OCI-LY3 (cell line): Measurements from ENCODE around the gene TM9SF4.

Experiments
- H2AFZ ChIP-seq: fragments of 200-600, 300-600 bp; shearing (Covaris generic); 2 replicates; pipeline ENCODE4 v1.6.0; 2014; ENCODE audit warnings: antibody characterized with exemption, low read depth, low read length
- H3K27ac ChIP-seq: fragments of 200-600, 300-600 bp; sonication (generic); 2 replicates; pipeline ENCODE4 v1.5.1; 2014; ENCODE audit warnings: mild to moderate bottlenecking, low read length, moderate library complexity, mixed read lengths
- H3K27me3 ChIP-seq: fragments of 200-600, 300-600 bp; sonication (generic); 2 replicates; pipeline ENCODE4 v1.6.1; 2014; ENCODE audit warnings: low read depth, low read length, mixed read lengths
- H3K36me3 ChIP-seq: fragments of 200-600, 300-600 bp; sonication (generic); replicated peaks from 2 replicates; pipeline ENCODE3; 2014; ENCODE audit warnings: low read depth, low read length, mixed read lengths
- H3K4me1 ChIP-seq: fragments of 300-600, 200-600 bp; sonication (generic); 2 replicates; pipeline ENCODE4 v1.6.1; 2014; ENCODE audit warnings: low read length, mixed read lengths
- H3K4me2 ChIP-seq: fragments of 200-600, 300-600 bp; sonication (generic); 2 replicates; pipeline ENCODE4 v1.6.1; 2014; ENCODE audit warnings: low read length, mixed read lengths
- H3K4me3 ChIP-seq: fragments of 300-600, 200-600 bp; sonication (generic); 2 replicates; pipeline ENCODE4 v1.5.1; 2014; ENCODE audit warnings: antibody characterized with exemption, mild to moderate bottlenecking, low read length, moderate library complexity
- H3K79me2 ChIP-seq: fragments of 300-600, 200-600 bp; shearing (Covaris generic); 2 replicates; pipeline ENCODE4 v1.6.1; 2014; ENCODE audit warnings: mild to moderate bottlenecking, low read length, mixed read lengths
- H3K9ac ChIP-seq: fragments of 300-600, 200-600 bp; shearing (Covaris generic); 2 replicates; pipeline ENCODE4 v1.6.0; 2014; ENCODE audit warnings: mild to moderate bottlenecking, low read length, moderate library complexity
- H3K9me3 ChIP-seq: fragments of 200-600, 300-600 bp; shearing (Covaris generic); 2 replicates; pipeline ENCODE4 v1.6.1; 2014; ENCODE audit warnings: low read length, mixed read lengths; ENCODE audit not compliant: insufficient read depth
- H4K20me1 ChIP-seq: fragments of 200-600, 300-600 bp; sonication (generic); 2 replicates; pipeline ENCODE4 v1.6.1; 2016; ENCODE audit warnings: low read length, mixed read lengths; ENCODE audit not compliant: insufficient read depth
- CTCF ChIP-seq: fragments of 200-600, 300-600 bp; sonication (generic); IDR thresholded peaks from 2 replicates; pipeline ENCODE4 v1.5.1; 2014; ENCODE audit warnings: antibody characterized with exemption, low read length, low read depth
- EZH2phosphoT487 ChIP-seq: fragments of 200-600 bp; shearing (Covaris generic); IDR thresholded peaks from 2 replicates; pipeline ENCODE4 v1.6.1; 2018; ENCODE audit warnings: antibody characterized with exemption, mixed run types, low read depth

Gene TM9SF4

GRCh38 chr20:32070690-32071213 is 38.8 kb upstream of the TM9SF4 start:
- H3K27me3 ChIP-seq = no peaks in the 10 kb centered on the region
- no peaks in the 10 kb centered on the region for H3K9me3 ChIP-seq
- peaks cover 71% of the 10 kb centered on the region for H3K36me3 ChIP-seq
- peak overlapping the region; percentile 76 for H3K27ac ChIP-seq
- no peak overlapping the region for H3K9ac ChIP-seq
- no peak overlapping the region for H2AFZ ChIP-seq
- H3K4me2 ChIP-seq = no peak overlapping the region
- peaks cover 46% of the 10 kb centered on the region for H3K4me1 ChIP-seq
- TF ChIP-seq EZH2phosphoT487 (no peak), CTCF (no peak)
- H3K79me2 ChIP-seq = peaks cover 44% of the 10 kb centered on the region
- H4K20me1 ChIP-seq = peaks cover 7% of the 10 kb centered on the region; the same call in 1 of the 2 replicates
- no peak overlapping the region for H3K4me3 ChIP-seq

GRCh38 chr20:32071395-32072167 is 37.9 kb upstream of the TM9SF4 start:
- no peak overlapping the region for H3K9ac ChIP-seq
- H2AFZ ChIP-seq = no peak overlapping the region
- peaks cover 37% of the 10 kb centered on the region for H3K79me2 ChIP-seq
- H3K27me3 ChIP-seq = no peaks in the 10 kb centered on the region
- H3K4me2 ChIP-seq = no peak overlapping the region
- H3K9me3 ChIP-seq = no peaks in the 10 kb centered on the region
- no peak overlapping the region; the same call in 1 of the 2 replicates for H3K27ac ChIP-seq
- TF ChIP-seq CTCF = no peak
- no peak for TF ChIP-seq EZH2phosphoT487
- H4K20me1 ChIP-seq = 0 out of 2 replicates have a peak, but pooled peaks cover 3% of the 10 kb centered on the region
- H3K4me1 ChIP-seq = peaks cover 39% of the 10 kb centered on the region
- H3K4me3 ChIP-seq = no peak overlapping the region
- H3K36me3 ChIP-seq = peaks cover 72% of the 10 kb centered on the region

GRCh38 chr20:32072168-32072750 is 37.3 kb upstream of the TM9SF4 start:
- H2AFZ ChIP-seq = no peak overlapping the region
- no peak overlapping the region for H3K4me2 ChIP-seq
- H3K9ac ChIP-seq = no peak overlapping the region
- peaks cover 32% of the 10 kb centered on the region for H3K4me1 ChIP-seq
- no peak overlapping the region for H3K4me3 ChIP-seq
- H3K27me3 ChIP-seq = no peaks in the 10 kb centered on the region
- no peaks in the 10 kb centered on the region for H3K9me3 ChIP-seq
- H3K36me3 ChIP-seq = peaks cover 73% of the 10 kb centered on the region
- TF ChIP-seq EZH2phosphoT487 (no peak), CTCF (no peak)
- H3K27ac ChIP-seq = no peak overlapping the region; the same call in 1 of the 2 replicates
- H4K20me1 ChIP-seq = no peaks in the 10 kb centered on the region
- H3K79me2 ChIP-seq = peaks cover 30% of the 10 kb centered on the region

GRCh38 chr20:32075534-32075933 is 34.0 kb upstream of the TM9SF4 start:
- TF ChIP-seq CTCF = no peak
- TF ChIP-seq EZH2phosphoT487 = no peak
- Histone ChIP-seq H3K9me3 (no peaks in the 10 kb centered on the region), H3K27me3 (no peaks in the 10 kb centered on the region), H3K4me2 (no peak overlapping the region), H3K9ac (no peak overlapping the region), H3K36me3 (peaks cover 76% of the 10 kb centered on the region), H2AFZ (no peak overlapping the region), H4K20me1 (no peaks in the 10 kb centered on the region), H3K79me2 (peaks cover 1% of the 10 kb centered on the region; the same call in 1 of the 2 replicates), H3K27ac (no peak overlapping the region), H3K4me3 (no peak overlapping the region), H3K4me1 (peaks cover 1% of the 10 kb centered on the region)
